Stomach (tissue), 4 donors: ENCODE data around the gene HBA1.

Source experiments
- EP300 ChIP-seq: sonication (generic); formaldehyde crosslinking; IDR thresholded peaks from one replicate; pipeline ENCODE4 v1.6.1; 2017; ENCODE audit warnings: antibody characterized with exemption
- POLR2A ChIP-seq, 4 donors: fragments of 450-650 bp; IDR thresholded peaks; one replicate each; pipeline ENCODE4 v1.6.1; 2016; ENCODE audit warnings: antibody characterized with exemption in 4 of 4, control low read depth in 2 of 4, mild to moderate bottlenecking in 1 of 4, moderate library complexity in 1 of 4
- POLR2AphosphoS5 ChIP-seq, 3 donors: sonication (generic); formaldehyde crosslinking; IDR thresholded peaks; one replicate each; pipeline ENCODE4 v1.6.1; 2016; ENCODE audit warnings: antibody characterized with exemption in 3 of 3
- TF ChIP-seq, protein P1 (sequence below), 7 experiments: fragments of 450-650 bp in 4 of 7; fragments of 200-600 bp in 3 of 7; sonication (generic) in 3 of 7; IDR thresholded peaks; one replicate each; pipeline ENCODE4 v1.5.1; 2016 to 2019; ENCODE audit warnings: antibody characterized with exemption in 7 of 7, control low read depth in 2 of 7, mild to moderate bottlenecking in 1 of 7

DNA sequence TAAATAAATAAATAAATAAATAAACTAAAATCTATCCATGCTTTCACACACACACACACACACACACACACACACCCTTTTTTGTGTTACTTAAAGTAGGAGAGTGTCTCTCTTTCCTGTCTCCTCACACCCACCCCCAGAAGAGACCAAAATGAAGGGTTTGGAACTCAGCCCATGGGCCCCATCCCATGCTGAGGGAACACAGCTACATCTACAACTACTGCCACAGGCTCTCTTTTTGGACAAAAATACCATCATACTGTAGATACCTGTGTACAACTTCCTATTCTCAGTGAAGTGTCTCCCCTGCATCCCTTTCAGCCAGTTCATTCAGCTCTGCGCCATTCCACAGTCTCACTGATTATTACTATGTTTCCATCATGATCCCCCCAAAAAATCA is 5.7 kb upstream of the HBA1 start:
- TF ChIP-seq POLR2AphosphoS5 (IDR thresholded peaks at IDR 0.05) (no peak), POLR2A (IDR thresholded peaks at IDR 0.05) (no peak), EP300 (no peak)
- TF ChIP-seq, protein P1, sequence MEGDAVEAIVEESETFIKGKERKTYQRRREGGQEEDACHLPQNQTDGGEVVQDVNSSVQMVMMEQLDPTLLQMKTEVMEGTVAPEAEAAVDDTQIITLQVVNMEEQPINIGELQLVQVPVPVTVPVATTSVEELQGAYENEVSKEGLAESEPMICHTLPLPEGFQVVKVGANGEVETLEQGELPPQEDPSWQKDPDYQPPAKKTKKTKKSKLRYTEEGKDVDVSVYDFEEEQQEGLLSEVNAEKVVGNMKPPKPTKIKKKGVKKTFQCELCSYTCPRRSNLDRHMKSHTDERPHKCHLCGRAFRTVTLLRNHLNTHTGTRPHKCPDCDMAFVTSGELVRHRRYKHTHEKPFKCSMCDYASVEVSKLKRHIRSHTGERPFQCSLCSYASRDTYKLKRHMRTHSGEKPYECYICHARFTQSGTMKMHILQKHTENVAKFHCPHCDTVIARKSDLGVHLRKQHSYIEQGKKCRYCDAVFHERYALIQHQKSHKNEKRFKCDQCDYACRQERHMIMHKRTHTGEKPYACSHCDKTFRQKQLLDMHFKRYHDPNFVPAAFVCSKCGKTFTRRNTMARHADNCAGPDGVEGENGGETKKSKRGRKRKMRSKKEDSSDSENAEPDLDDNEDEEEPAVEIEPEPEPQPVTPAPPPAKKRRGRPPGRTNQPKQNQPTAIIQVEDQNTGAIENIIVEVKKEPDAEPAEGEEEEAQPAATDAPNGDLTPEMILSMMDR (IDR thresholded peaks at IDR 0.05) = no peak
